WI38 (cell line): ENCODE results near the gene KRTAP9-3.
"Not testable (repeated sequence)": the region's sequence is repeated elsewhere in the genome, so short reads cannot be mapped to it uniquely, and the experiment has no call there.

ENCODE experiments used
- H3K4me3 ChIP-seq: 2 replicates; pipeline ENCODE4 v1.5.1; 2011; ENCODE audit warnings: low read depth, mild to moderate bottlenecking, control low read depth, low read length
- CTCF ChIP-seq: IDR thresholded peaks from 2 replicates; pipeline ENCODE4 v1.5.1; 2012; ENCODE audit warnings: low read depth, mild to moderate bottlenecking, control low read depth, low read length

Gene KRTAP9-3

DNA sequence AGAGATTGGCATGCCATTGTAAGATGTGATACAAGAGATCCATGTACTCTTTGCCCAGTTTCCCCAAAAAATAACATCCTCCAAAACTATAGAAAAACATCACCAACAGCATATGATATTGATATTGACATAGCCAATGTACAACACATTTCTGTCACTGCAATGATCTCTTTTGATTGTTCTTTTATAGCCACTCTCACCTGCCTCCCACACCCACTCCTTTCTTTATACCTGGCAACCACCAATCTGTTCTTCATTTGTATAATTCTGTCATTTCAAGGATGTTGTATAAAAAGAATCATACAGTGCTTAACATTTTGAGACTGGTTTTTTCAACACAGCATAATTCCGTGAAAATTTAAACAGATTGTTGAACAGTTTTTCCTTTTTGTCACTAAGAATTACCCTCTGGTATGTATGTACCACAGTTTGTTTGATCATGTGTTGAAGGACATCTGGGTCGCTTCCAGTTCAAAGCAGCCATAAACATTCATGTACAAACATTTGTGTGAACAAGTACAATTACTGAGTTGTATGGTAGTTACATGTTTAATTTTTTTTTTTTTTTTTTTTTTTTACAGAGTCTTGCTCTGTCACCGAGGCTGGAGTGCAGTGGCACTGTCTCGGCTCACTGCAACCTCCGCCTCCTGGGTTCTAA is 32.7 kb upstream of the KRTAP9-3 start:
- no peak for TF ChIP-seq CTCF

DNA sequence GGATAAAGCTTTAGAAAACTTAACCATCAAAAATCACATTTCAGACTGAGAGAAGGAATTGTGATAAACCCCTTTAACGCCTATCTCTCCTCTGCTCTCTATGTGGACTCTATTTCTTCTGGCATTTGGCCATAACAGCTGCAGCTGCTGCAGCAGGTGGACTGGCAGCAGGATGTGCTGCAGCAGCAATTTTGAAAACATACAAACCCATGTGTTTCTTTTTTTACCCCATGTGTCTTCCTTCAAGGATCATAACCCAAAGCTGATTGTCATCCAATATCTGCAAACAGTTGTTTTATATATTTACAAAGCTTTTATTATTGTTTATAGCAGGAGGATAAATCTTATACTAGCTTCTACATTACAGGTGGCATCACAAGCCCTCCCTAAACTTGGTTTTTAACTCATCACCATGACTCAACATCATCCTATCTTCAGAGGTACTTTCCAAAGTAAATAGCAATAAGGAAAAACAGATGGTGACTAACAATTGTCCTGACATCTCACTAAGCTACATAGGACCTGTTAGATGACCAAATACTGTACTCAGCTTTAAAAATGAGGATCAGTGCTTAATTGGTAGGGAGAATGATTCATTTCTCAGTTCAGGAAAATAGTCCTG is 20.3 kb upstream of the KRTAP9-3 start:
- no peak for TF ChIP-seq CTCF
- no peak overlapping the region for H3K4me3 ChIP-seq

More for the DNA sequence above, 32.7 kb upstream of the KRTAP9-3 start:
- H3K4me3 ChIP-seq: no peak overlapping the region

DNA sequence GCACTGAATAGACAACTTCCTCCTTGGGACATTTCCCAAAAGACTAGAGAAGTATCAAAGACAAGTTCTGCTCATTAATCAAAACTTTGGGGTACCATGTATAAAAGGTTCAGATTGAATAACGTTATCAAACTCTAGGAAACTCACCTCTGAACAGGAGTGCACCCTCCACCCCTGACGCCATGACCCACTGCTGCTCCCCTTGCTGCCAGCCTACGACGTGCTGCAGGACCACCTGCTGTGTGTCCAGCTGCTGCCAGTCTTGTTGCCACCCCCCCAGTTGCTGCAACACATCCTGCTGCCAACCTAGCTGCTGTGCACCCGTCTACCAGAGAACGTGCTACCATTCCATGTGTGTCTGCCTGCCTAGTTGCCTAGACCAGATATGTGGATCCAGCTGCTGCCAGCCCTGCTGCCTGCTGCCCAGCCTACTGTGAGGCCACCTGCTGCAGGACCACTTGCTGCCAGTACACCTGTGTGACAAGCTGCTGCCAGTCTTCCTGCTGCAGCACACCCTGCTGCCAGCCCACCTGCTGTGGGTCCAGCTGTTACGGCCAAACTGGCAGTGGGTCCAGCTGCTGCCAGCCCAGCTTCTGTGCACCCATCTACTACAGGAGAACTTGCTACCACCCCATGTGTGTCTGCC is 19.6 kb upstream of the KRTAP9-3 start:
- TF ChIP-seq CTCF: no peak

DNA sequence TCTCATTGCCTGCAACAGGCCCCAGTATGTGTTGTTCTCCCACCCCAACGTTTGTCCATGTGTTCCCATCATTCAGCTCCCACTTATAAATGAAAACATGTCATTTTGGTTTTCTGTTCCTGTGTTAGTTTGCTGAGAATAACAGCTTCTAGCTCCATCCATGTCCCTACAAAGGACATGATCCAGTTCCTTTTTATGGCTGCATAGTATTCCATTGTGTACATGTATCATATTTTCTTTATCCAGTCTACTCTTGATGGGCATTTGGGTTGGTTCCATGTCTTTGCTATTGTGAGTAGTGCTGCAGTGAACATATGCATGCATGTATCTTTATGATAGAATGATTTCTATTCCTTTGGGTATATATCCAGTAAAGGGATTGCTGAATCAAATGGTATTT is 16.6 kb upstream of the KRTAP9-3 start:
- H3K4me3 ChIP-seq: no peak overlapping the region
- no peak for TF ChIP-seq CTCF

More for the DNA sequence above, 19.6 kb upstream of the KRTAP9-3 start:
- no peak overlapping the region for H3K4me3 ChIP-seq

DNA sequence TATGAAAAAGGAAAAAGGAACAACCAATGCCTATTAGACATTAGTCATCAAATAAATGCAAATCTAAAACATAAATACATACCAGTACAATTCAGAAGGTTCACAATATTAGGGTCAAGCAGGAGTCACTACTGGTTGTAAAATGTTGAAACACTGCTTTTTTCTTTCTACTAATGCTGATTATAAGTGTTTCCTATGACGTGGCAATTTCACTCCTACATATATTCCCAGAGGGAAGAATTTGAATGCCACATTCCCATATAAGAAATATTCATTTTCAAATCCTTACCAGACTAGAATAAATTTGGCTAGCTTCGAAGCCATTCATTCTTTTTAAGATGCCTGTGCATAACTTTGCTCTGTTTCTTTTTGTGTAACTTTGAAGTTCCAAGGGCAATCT is 8.4 kb upstream of the KRTAP9-3 start:
- no peak for TF ChIP-seq CTCF
- H3K4me3 ChIP-seq: no peak overlapping the region

GRCh38 chr17:41226051-41226450 is 6.2 kb upstream of the KRTAP9-3 start:
- H3K4me3 ChIP-seq: no peak overlapping the region
- no peak for TF ChIP-seq CTCF

DNA sequence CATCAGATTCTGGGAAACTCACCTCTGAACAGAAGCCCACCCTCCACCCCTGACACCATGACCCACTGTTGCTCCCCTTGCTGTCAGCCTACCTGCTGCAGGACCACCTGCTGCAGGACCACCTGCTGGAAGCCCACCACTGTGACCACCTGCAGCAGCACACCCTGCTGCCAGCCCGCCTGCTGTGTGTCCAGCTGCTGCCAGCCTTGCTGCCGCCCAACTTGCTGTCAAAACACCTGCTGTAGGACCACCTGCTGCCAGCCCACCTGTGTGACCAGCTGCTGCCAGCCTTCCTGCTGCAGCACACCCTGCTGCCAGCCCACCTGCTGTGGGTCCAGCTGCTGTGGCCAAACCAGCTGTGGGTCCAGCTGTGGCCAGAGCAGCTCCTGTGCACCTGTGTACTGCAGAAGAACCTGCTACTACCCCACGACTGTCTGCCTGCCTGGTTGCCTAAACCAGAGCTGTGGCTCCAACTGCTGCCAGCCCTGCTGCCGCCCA is 5.6 kb upstream of the KRTAP9-3 start, which contains the start of gene KRTAP9-2:
Gene KRTAP9-2 (plus strand): TSS at position 51 of the 498 bp plus-strand sequence. CDS start 7 bp downstream, at position 58.
- not testable (repeated sequence) for H3K4me3 ChIP-seq
